Activated CD4-positive, alpha-beta T cell treated with anti-CD3 and anti-CD28 coated beads for 36 hours (primary cell): ENCODE data around the gene IRF2. TPM values are rescaled to one million over a fixed set of nuclear protein-coding genes. Genes with fewer than 3 reads are reported as not detected.
A peak's percentile ranks its signal among the peaks of the same experiment; 100 is the strongest.
"Not testable (repeated sequence)": the region's sequence is repeated elsewhere in the genome, so short reads cannot be mapped to it uniquely, and the experiment has no call there.

Experiments
- ATAC-seq: fragments of 200-7000 bp; cut with Tn5 transposase; one replicate; pipeline ENCODE4 v1.10.0; 2021; ENCODE audit warnings: mild to moderate bottlenecking, moderate library complexity
- CTCF ChIA-PET: fragments of 350-600 bp; sonication (Branson Sonifier 250); formaldehyde crosslinking; loops from one replicate; lab custom pipeline; 2021; ENCODE audit warnings: antibody characterized with exemption; lab: Charles Lee
- POLR2A ChIA-PET: fragments of 350-600 bp; sonication (Branson Sonifier 250); formaldehyde crosslinking; loops from one replicate; lab custom pipeline; 2021; ENCODE audit warnings: antibody characterized with exemption, inconsistent platforms; lab: Charles Lee
- DNase-seq: peaks from one replicate; pipeline ENCODE4 v3.0.0-alpha.2; 2020
- H3K27ac Mint-ChIP-seq: one replicate; pipeline ENCODE4 v1.8.0; 2021; ENCODE audit warnings: mixed read lengths
- H3K27me3 Mint-ChIP-seq: one replicate; pipeline ENCODE4 v1.8.0; 2021; ENCODE audit warnings: mixed read lengths
- H3K36me3 Mint-ChIP-seq: one replicate; pipeline ENCODE4 v1.8.0; 2021; ENCODE audit warnings: low read depth, mixed read lengths
- H3K4me1 Mint-ChIP-seq: one replicate; pipeline ENCODE4 v1.8.0; 2021; ENCODE audit warnings: mixed read lengths
- H3K4me3 Mint-ChIP-seq: one replicate; pipeline ENCODE4 v1.8.0; 2021; ENCODE audit warnings: mild to moderate bottlenecking, moderate library complexity, mixed read lengths
- H3K9me3 Mint-ChIP-seq: one replicate; pipeline ENCODE4 v1.8.0; 2021; ENCODE audit warnings: low read depth, mixed read lengths
- intact Hi-C, 2 experiments: fragments of 100-400 bp; cut with DNase I in 1 of 2; cut with micrococcal nuclease in 1 of 2; formaldehyde crosslinking; loops; one replicate each; pipeline versions ENCODE4 v1.14.2 to v1.15.1; 2022 to 2024; cut with DNase I, micrococcal nuclease
- total RNA-seq, 2 experiments: library from RNA; stranded (reverse); gene quantifications; one replicate each; pipeline ENCODE4 v1.2.3, GENCODE V29; 2021

IRF2 gene
- total RNA-seq, 2 experiments from 2014 or later = 50.1 to 68.9 TPM

DNA sequence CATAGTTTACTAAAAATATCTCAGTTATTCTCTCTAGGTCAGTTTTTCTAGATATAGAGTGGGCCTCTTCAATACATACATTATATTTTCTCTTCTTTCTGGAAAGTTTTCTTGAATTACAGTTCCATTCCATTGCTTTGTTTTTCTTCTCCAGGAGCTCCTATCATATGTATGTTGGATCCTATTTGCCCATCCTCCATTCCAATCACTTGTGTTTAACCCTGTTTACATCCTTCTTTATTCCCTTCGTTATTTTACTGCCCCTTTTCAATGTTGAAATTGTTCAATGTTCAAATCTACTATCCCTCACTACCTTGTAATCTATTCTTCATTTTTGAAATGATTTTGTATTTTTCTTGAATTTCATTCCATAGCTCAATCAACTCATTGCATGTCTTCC is 97.4 kb downstream of the IRF2 start:
- no peak for ATAC-seq
- Mint-ChIP-seq H3K9me3 (no peaks in the 10 kb centered on the region), H3K36me3 (peaks cover 3% of the 10 kb centered on the region), H3K27ac (no peak overlapping the region), H3K4me3 (no peak overlapping the region), H3K4me1 (peaks cover 18% of the 10 kb centered on the region), H3K27me3 (no peaks in the 10 kb centered on the region)
- ChIA-PET POLR2A (no interaction called here), CTCF (interaction anchor here (0.7 to 0.9 kb wide), 2 partner anchors 52 to 114 kb away, joined by 3 to 4 read pairs; no protein-coding TSS in a partner anchor)
- DNase-seq = no peak
- intact Hi-C loops = no loop called here

DNA sequence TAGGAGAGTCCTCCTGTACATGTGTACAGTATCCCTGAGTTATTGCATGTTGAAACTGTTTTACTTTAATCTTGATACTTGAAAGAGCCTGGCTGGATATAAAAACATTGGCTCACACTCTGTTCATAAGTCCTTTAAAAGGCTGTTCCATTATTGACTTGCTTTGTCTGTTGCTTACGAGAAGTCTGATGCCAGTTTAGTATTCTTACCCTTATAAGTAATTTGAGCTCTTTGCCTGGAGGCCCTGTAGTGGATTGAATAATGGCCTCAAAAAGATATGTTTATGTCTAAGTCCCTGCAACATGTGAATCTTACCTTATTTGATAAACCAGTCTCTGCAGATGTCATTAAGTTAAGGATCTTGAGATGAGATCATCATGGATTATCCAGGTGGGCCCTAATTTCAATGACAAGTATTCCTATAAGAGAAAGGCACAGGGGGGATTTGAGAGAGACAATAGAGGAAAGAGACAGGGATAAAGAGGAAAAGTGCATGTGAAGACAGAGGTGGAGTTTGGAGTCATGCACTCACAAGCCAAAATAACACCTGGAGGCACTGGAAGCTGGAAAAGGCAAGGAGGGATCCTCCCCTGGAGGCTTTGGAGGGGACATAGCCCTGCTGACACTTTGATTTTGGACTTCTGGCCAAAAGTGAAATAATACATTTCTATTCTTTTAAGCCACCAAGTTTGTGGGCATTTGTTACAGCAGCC is 98.1 kb downstream of the IRF2 start:
- H3K27me3 Mint-ChIP-seq = no peaks in the 10 kb centered on the region
- H3K4me1 Mint-ChIP-seq = peaks cover 11% of the 10 kb centered on the region
- intact Hi-C loops = no loop called here
- POLR2A ChIA-PET = no interaction called here
- CTCF ChIA-PET = interaction anchor here (0.9 kb wide), 1 partner anchor 113 kb away, joined by 3 read pairs; no protein-coding TSS in a partner anchor
- DNase-seq = no peak
- H3K4me3 Mint-ChIP-seq = no peak overlapping the region
- no peaks in the 10 kb centered on the region for H3K36me3 Mint-ChIP-seq
- no peak overlapping the region for H3K27ac Mint-ChIP-seq
- H3K9me3 Mint-ChIP-seq = no peaks in the 10 kb centered on the region
- ATAC-seq = no peak

DNA sequence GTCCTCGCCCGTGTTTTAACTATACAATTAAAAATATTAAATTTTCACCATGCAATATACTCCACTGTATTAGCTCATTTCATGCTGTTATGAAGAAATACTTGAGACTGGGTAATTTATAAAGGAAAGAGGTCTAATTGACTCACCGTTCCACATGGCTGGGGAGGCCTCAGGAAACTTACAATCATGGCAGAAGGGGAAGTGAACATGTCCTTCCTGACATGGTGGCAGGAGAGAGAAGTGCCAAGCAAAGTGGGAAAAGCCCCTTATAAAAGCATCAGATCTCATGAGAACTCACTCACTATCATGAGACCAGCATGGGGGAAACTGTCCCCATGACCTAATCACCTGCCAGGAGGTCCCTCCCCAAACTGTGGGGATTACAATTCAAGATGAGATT is 98.7 kb downstream of the IRF2 start:
- DNase-seq, intact Hi-C loops, CTCF ChIA-PET, H3K27me3 Mint-ChIP-seq, H3K36me3 Mint-ChIP-seq, H3K27ac Mint-ChIP-seq, H3K4me3 Mint-ChIP-seq, ATAC-seq, POLR2A ChIA-PET, H3K9me3 Mint-ChIP-seq: not testable (repeated sequence)
- peaks cover 11% of the 10 kb centered on the region for H3K4me1 Mint-ChIP-seq

DNA sequence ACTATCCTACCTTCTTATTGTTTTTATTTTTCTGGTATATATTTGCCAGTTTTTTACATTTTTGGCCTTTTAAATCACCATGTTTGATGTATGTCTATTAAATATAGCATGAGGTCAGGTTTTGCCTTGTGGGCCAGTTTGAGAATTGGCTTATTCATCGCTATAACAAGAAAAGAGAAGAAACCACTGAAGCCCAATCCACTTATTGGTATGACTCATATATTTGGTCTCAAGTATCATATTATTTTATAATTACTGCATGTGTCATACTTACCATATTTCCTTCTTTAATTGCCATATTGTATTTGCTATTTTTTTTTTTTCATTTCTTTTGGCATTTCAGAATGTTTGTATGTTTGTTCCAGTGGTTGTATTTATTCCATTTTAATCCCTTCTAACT is 99.3 kb downstream of the IRF2 start:
- DNase-seq = no peak
- Mint-ChIP-seq H3K4me1 (peaks cover 11% of the 10 kb centered on the region), H3K27ac (no peak overlapping the region), H3K9me3 (no peaks in the 10 kb centered on the region), H3K36me3 (no peaks in the 10 kb centered on the region), H3K4me3 (no peak overlapping the region), H3K27me3 (no peaks in the 10 kb centered on the region)
- ChIA-PET POLR2A (no interaction called here), CTCF (no interaction called here)
- intact Hi-C loops = no loop called here
- ATAC-seq = no peak

DNA sequence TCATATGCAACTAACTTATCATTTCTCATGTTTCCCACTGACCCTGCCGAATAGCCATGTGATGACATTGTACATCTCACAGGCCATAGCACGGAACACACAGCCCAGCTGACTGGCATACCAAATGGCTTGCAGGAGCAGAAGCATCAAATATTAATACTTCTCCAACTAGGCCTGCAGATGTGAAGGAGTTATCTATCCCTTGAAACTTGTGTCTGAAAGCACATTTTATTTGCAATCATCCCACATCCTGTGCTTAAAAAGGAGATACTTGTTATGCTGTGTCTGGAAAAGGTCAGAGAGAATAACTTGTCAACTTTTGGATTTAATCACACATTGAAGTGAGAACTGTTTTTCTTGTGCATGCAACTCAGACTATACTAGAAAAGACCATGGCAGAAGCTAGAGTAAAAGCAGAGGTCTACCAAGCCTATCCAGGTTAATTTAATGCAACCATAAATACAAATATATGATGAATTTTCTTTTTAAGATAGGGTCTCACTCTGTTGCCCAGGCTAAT is 100.4 kb downstream of the IRF2 start:
- Mint-ChIP-seq H3K9me3 (no peaks in the 10 kb centered on the region), H3K36me3 (no peaks in the 10 kb centered on the region), H3K4me1 (peaks cover 11% of the 10 kb centered on the region), H3K27ac (no peak overlapping the region), H3K4me3 (no peak overlapping the region), H3K27me3 (no peaks in the 10 kb centered on the region)
- DNase-seq (no peak), ATAC-seq (peak; percentile 36)
- POLR2A ChIA-PET = no interaction called here
- intact Hi-C loops = no loop called here
- CTCF ChIA-PET = interaction anchor here (0.6 kb wide), 1 partner anchor 95 kb away, joined by 3 read pairs; no protein-coding TSS in a partner anchor

DNA sequence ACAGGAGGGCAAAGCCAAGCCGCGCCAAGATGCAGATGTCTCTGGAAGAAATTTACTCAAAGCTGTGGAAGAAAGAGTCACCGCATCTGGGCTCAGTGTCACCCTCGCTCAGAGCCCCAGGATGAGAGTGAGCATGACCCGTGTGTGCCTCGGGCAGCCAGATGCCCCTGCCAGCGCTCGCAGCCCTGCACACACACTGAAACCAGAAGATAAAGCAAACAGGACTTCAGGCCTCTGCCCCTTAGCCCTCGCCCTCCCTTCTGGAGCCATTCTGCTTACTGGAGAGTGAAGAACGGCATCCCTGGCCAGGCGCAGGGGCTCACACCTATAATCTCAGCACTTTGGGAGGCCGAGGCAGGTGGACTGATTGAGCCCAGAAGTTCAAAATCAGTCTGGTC is 103.0 kb downstream of the IRF2 start:
- H3K27ac Mint-ChIP-seq = no peak overlapping the region
- CTCF ChIA-PET = interaction anchor here (0.6 to 1.5 kb wide), 4 partner anchors 10 to 103 kb away, joined by 3 to 5 read pairs (median 3); no protein-coding TSS in a partner anchor

DNA sequence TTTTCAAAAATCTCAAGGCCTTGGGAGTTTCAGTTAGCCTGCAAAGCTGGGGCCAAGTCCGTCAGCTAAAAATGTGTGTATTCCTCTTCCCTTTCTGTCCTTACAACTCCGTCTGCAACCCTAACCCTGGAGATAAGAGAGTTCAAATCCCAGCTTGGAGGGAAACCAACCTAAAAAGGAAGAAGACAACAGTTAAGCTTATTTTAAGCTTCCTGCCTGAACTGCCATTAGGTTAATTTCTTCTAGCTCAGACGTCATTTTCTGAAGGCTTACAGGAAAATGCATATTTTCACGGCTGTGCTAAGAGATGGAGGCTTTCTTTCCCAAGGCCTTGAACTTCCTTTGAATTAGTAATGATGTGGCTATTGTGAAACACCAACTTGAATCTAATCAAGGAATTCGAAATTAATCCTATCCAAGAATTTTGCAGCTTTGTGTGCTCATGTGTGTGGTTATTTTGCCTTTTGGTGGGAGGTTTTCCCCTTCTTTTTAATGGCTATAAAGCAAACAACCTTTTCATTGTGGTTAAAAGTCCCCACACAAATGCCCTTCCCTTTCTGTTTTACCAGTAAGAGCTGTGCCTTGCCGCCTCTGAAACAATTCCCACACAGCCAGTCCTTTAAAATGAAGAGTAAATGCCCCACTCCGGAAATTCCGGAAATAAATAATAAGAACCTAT is 103.5 kb downstream of the IRF2 start:
- H3K36me3 Mint-ChIP-seq = no peaks in the 10 kb centered on the region
- no peak for ATAC-seq
- no peak overlapping the region for H3K4me3 Mint-ChIP-seq
- ChIA-PET POLR2A (no interaction called here), CTCF (interaction anchor here (0.6 to 1.5 kb wide), 4 partner anchors 9 to 103 kb away, joined by 3 to 5 read pairs (median 3); no protein-coding TSS in a partner anchor)
- H3K27me3 Mint-ChIP-seq = no peaks in the 10 kb centered on the region
- peaks cover 13% of the 10 kb centered on the region for H3K4me1 Mint-ChIP-seq
- DNase-seq = no peak
- no peak overlapping the region for H3K27ac Mint-ChIP-seq
- no peaks in the 10 kb centered on the region for H3K9me3 Mint-ChIP-seq
- intact Hi-C loops = no loop called here

More for the DNA sequence above, 103.0 kb downstream of the IRF2 start:
- no peaks in the 10 kb centered on the region for H3K36me3 Mint-ChIP-seq
- intact Hi-C loops = no loop called here
- no peak for ATAC-seq
- no peaks in the 10 kb centered on the region for H3K27me3 Mint-ChIP-seq
- H3K9me3 Mint-ChIP-seq = no peaks in the 10 kb centered on the region
- no peak for DNase-seq
- POLR2A ChIA-PET = no interaction called here
- no peak overlapping the region for H3K4me3 Mint-ChIP-seq
- peaks cover 13% of the 10 kb centered on the region for H3K4me1 Mint-ChIP-seq

DNA sequence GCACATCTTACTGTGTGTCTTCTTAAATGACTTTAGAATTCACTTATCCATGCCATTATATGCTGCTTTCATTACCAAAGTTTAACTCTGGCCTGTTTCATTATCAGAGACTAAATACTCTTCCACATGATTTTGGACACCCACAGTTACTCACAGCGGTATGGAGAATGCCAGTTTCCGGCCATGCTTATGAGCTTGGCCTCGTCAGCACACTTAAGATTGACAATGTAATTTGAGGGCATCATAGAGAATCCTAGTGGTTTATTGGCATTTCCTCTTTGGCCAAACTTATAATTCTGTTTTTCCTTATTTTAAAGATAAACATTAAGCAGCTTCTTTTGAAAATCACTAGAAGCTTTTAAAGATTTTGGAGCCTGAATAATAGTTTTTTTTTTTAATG is 104.5 kb downstream of the IRF2 start:
- Mint-ChIP-seq H3K27ac (no peak overlapping the region), H3K9me3 (no peaks in the 10 kb centered on the region), H3K4me1 (peaks cover 9% of the 10 kb centered on the region), H3K4me3 (no peak overlapping the region), H3K27me3 (no peaks in the 10 kb centered on the region), H3K36me3 (no peaks in the 10 kb centered on the region)
- ChIA-PET POLR2A (no interaction called here), CTCF (no interaction called here)
- ATAC-seq (no peak), DNase-seq (no peak)
- intact Hi-C loops = no loop called here

DNA sequence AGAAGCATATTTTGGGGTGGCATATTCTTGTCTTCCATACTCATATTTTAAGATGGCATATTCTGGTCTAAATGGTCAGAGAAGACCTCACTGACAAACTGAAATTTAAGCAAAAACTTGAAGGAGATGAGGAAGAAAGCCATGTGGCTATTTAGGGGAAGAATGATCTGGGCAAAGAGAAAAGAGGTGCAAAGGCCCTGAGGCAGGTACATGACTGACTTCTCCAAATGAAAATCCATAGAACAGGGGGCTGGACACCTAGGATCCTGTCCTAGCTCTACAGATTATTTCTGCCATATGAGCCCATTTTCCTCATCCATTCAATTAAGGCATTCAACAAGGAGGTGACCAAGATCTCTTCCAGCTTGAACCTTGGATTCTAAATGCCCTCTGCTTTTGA is 105.6 kb downstream of the IRF2 start:
- no peaks in the 10 kb centered on the region for H3K27me3 Mint-ChIP-seq
- H3K36me3 Mint-ChIP-seq = no peaks in the 10 kb centered on the region
- ATAC-seq (no peak), DNase-seq (no peak)
- no peaks in the 10 kb centered on the region for H3K9me3 Mint-ChIP-seq
- H3K4me3 Mint-ChIP-seq = no peak overlapping the region
- CTCF ChIA-PET = interaction anchor here (0.9 kb wide), 1 partner anchor 12 kb away, joined by 3 read pairs; no protein-coding TSS in a partner anchor
- POLR2A ChIA-PET = no interaction called here
- H3K4me1 Mint-ChIP-seq = peaks cover 3% of the 10 kb centered on the region
- no peak overlapping the region for H3K27ac Mint-ChIP-seq
- intact Hi-C loops = no loop called here

DNA sequence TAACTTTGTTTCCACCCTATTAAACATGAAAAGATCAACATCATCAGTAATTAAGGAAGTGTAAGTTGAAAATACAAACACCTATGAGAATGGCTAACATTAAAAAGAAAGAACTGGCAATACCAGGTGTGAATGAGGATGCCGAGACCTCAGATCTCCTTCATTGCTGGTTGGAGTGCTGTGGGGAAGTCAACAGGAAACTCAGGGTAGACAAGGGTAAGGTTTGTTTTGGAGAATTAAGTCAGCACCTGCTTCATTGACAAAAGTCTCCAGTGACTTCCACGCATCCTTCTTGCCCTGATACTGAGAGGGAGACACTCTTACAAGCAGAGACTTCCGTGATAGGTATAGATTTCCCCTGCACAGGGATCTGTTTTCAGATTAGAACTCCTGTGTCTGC is 106.1 kb downstream of the IRF2 start:
- no peak overlapping the region for H3K27ac Mint-ChIP-seq
- peaks cover 2% of the 10 kb centered on the region for H3K4me1 Mint-ChIP-seq
- H3K9me3 Mint-ChIP-seq = no peaks in the 10 kb centered on the region
- ATAC-seq (no peak), DNase-seq (no peak)
- POLR2A ChIA-PET = no interaction called here
- H3K4me3 Mint-ChIP-seq = no peak overlapping the region
- no peaks in the 10 kb centered on the region for H3K36me3 Mint-ChIP-seq
- H3K27me3 Mint-ChIP-seq = no peaks in the 10 kb centered on the region
- intact Hi-C loops = no loop called here
- CTCF ChIA-PET = interaction anchor here (0.9 kb wide), 1 partner anchor 13 kb away, joined by 3 read pairs; no protein-coding TSS in a partner anchor

DNA sequence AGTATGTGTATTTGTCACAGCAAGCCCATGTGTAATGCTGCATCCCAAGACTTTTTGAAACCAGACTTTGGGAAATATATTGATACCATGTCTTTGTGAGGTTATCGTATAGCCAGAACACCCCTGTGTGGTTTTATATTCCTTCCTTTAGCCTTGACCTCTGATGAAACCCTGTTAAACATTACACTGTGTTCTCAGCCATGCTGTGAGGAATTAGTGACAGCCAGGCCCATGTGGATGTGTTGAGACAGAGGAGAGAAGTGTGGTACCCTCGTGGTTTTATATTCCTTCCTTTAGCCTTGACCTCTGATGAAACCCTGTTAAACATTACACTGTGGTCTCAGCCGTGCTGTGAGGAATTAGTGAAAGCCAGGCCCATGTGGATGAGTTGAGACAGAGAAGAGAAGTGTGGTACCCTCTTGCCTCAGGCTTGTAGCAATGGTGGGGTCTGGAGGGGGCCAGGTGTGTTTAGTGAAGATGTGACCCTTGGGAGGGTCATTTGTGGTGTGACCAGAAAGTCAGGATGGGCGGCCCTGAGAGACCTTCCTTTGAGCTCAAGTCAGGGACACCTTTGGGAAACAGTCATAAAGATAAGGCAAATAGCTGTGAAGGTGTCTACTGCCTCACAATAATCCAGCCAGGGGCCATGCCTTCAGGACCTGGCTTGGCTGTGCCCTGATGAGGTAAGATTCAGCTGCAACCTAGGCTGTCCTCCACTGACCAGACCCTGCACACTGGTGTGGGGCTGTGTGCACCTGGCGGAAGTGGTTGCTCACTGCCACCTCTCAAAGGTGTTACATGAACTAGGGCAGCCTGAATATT is 110.0 kb downstream of the IRF2 start:
- Mint-ChIP-seq H3K4me3 (no peak overlapping the region), H3K4me1 (peaks cover 6% of the 10 kb centered on the region), H3K9me3 (no peaks in the 10 kb centered on the region), H3K36me3 (no peaks in the 10 kb centered on the region), H3K27me3 (no peaks in the 10 kb centered on the region), H3K27ac (no peak overlapping the region)
- intact Hi-C loops = no loop called here
- POLR2A ChIA-PET = no interaction called here
- CTCF ChIA-PET = no interaction called here
- ATAC-seq = no peak
- DNase-seq = no peak
